Suprapubic skin (tissue), 4 donors: ENCODE data around the gene PSMG3.

ENCODE experiments used
- EP300 ChIP-seq: sonication (generic); formaldehyde crosslinking; IDR thresholded peaks from one replicate; pipeline ENCODE4 v1.6.1; 2017; ENCODE audit warnings: antibody characterized with exemption
- POLR2A ChIP-seq, 2 donors: fragments of 450-650 bp; IDR thresholded peaks; one replicate each; pipeline ENCODE4 v1.6.1; 2017; ENCODE audit warnings: antibody characterized with exemption in 2 of 2, mild to moderate bottlenecking in 2 of 2, moderate library complexity in 2 of 2
- POLR2AphosphoS5 ChIP-seq, 3 donors: sonication (generic); formaldehyde crosslinking; IDR thresholded peaks; one replicate each; pipeline ENCODE4 v1.6.1; 2017; ENCODE audit warnings: antibody characterized with exemption in 3 of 3
- TF ChIP-seq, protein P1 (sequence below), 2 donors: fragments of 200-600 bp in 1 of 2; fragments of 450-650 bp in 1 of 2; sonication (generic) in 1 of 2; IDR thresholded peaks; one replicate each; pipeline ENCODE4 v1.5.1; 2016 to 2019; ENCODE audit warnings: antibody characterized with exemption in 2 of 2, mild to moderate bottlenecking in 1 of 2, moderate library complexity in 1 of 2

DNA sequence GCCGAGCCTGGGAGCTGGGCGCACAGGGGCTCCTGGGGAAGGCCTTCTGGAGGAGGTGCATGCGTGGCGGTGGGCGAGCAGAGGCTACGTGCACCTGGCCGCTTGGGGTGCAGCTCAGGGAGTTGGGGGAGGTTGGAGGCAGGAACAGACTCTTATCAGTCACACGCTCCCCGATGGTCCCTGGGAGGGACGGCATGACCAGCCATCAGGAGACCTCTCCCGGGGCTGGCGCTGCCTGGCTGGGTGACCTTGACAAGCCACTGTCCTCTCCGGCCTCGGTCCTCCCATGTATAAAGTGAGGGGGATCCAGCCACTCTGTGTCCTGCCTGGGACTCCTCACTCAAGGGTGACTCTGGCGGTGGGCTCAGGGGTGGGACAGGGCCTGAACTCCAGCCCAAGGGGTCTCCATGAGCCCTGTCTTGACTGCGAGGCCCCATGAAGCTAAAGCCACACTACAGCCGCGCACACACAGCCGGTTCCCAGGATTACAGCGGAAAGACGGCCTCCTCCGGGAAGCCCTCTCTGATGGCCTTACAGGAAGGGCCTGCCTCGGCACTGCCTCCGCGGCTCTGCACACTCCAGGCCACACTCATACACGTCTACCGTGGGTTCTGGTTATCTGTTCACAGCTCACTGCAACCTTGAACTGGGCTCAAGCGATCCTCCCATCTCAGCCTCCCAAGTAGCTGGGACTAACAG is 16.2 kb downstream of the PSMG3 start:
- TF ChIP-seq, protein P1, sequence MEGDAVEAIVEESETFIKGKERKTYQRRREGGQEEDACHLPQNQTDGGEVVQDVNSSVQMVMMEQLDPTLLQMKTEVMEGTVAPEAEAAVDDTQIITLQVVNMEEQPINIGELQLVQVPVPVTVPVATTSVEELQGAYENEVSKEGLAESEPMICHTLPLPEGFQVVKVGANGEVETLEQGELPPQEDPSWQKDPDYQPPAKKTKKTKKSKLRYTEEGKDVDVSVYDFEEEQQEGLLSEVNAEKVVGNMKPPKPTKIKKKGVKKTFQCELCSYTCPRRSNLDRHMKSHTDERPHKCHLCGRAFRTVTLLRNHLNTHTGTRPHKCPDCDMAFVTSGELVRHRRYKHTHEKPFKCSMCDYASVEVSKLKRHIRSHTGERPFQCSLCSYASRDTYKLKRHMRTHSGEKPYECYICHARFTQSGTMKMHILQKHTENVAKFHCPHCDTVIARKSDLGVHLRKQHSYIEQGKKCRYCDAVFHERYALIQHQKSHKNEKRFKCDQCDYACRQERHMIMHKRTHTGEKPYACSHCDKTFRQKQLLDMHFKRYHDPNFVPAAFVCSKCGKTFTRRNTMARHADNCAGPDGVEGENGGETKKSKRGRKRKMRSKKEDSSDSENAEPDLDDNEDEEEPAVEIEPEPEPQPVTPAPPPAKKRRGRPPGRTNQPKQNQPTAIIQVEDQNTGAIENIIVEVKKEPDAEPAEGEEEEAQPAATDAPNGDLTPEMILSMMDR (IDR thresholded peaks at IDR 0.05): no peak
- TF ChIP-seq EP300 (no peak), POLR2AphosphoS5 (IDR thresholded peaks at IDR 0.05) (no peak), POLR2A (IDR thresholded peaks at IDR 0.05) (no peak)
